GM19395 (cell line): ENCODE measurements around the gene MYBPC1.
"Not testable (repeated sequence)": the region's sequence is repeated elsewhere in the genome, so short reads cannot be mapped to it uniquely, and the experiment has no call there.

ENCODE experiments used
- ATAC-seq: cut with Tn5 transposase; IDR thresholded peaks from one replicate; pipeline ENCODE4 v1.9.1; 2021; ENCODE audit warnings: mild to moderate bottlenecking, moderate library complexity; ENCODE audit not compliant: unreplicated experiment

The MYBPC1 gene, protein sequence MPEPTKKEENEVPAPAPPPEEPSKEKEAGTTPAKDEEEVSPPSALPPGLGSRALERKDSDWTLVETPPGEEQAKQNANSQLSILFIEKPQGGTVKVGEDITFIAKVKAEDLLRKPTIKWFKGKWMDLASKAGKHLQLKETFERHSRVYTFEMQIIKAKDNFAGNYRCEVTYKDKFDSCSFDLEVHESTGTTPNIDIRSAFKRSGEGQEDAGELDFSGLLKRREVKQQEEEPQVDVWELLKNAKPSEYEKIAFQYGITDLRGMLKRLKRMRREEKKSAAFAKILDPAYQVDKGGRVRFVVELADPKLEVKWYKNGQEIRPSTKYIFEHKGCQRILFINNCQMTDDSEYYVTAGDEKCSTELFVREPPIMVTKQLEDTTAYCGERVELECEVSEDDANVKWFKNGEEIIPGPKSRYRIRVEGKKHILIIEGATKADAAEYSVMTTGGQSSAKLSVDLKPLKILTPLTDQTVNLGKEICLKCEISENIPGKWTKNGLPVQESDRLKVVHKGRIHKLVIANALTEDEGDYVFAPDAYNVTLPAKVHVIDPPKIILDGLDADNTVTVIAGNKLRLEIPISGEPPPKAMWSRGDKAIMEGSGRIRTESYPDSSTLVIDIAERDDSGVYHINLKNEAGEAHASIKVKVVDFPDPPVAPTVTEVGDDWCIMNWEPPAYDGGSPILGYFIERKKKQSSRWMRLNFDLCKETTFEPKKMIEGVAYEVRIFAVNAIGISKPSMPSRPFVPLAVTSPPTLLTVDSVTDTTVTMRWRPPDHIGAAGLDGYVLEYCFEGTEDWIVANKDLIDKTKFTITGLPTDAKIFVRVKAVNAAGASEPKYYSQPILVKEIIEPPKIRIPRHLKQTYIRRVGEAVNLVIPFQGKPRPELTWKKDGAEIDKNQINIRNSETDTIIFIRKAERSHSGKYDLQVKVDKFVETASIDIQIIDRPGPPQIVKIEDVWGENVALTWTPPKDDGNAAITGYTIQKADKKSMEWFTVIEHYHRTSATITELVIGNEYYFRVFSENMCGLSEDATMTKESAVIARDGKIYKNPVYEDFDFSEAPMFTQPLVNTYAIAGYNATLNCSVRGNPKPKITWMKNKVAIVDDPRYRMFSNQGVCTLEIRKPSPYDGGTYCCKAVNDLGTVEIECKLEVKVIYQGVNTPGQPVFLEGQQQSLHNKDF

DNA sequence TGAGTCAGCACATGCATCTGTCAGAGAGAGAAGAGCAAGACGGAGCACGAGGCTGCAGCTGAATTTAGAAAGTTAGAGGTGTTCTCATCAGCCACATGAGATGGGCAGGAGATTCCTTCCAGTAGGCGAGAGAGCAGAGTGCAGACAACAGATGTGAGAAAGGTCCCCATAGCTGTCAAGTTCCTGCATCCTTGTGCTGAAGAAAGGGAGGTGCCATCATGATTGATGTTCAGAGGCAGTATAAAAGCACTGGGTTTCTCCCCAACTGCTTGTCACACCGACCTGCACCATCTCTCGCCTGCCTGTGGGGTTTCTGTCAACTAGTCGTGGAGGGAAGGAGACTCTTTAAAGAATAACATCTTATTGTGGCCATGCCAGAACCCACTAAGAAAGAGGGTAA is at the start of gene MYBPC1:
Gene MYBPC1, plus strand, starts transcription at position 272 of the 400 bp plus-strand sequence. Its CDS starts 100 bp downstream, at position 372.
- ATAC-seq, result no peak

DNA sequence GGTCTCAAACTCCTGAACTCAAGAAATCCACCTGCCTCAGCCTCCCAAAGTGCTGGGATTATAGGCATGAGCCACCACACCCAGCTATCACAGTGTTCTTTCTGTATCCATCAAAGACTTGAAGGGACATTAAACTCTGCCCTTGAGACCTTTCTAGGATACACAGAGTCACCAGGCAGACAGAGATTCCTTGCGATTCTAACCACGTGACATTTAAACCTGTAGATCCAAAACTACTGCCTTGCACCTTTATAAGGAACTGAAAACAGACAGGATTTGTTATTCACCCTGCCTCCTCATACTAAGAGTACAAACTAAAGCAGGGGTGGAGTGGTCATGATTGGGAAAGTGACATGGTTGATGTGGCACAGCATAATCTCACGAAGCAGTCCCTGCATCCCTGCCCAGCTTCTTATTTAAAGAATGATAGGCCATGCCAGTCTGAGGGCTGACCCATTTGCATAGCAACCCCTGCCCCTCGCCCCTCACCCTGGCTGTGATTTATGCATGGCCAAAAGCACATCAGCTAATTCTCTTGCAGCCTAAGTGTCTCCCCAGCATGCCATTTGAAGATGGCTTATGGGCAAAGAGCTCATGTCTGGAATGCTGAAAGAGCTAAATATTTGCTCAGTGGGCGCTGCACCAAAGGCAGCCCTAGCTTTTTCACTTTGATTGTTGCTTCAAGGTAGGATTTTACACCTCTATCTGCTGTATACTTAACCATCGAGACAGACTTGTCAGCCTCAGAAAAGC is 43.2 kb upstream of the MYBPC1 start:
- ATAC-seq, result no peak

DNA sequence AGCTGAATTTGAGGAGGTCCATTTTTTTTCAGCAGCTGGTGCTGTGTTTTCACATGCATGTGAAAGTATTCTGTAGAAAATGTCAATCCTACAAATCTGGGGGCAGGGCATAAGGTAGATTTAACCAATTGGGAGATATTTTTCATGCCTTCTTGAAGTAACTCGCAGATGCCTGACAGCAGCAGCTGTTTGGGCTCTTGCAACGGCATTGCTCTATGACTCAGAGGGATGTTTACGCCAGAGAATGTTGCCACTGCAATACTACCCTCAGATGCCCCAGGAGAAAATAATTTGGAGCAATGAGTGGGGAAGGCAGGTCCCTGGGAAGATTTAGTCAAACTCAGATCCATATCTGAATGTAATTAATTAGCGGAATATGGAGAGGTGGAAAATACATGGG is 42.5 kb upstream of the MYBPC1 start:
- ATAC-seq, result no peak

DNA sequence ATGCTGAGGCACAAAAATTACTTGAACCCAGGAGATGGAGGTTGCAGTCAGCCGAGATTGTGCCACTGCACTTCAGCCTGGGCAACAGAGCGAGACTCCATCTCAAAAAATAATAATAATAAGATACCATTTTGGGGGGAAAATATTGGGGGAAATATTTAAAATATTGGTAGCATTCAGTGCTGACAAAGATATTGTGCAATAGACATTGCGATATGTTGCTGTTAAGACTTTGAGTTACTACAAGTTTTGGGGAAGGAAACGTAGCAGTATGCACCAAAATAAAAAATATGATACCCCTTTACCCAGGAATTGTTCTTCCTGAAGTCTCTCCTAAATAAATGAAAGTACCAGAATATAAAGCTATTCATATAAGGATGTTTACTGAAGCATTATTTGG is 37.7 kb upstream of the MYBPC1 start:
- ATAC-seq, result no peak

DNA sequence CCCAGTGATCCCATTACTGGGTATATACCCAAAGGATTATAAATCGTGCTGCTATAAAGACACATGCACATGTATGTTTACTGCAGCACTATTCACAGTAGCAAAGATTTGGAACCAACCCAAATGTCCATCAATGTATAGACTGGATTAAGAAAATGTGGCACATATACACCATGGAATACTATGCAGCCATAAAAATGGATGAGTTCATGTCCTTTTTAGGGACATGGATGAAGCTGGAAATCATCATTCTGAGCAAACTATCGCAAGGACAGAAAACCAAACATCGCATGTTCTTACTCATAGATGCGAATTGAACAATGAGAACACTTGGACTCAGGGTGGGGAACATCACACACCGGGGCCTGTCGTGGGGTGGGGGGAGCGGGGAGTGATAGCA is 36.0 kb upstream of the MYBPC1 start:
- not testable (repeated sequence) for ATAC-seq

DNA sequence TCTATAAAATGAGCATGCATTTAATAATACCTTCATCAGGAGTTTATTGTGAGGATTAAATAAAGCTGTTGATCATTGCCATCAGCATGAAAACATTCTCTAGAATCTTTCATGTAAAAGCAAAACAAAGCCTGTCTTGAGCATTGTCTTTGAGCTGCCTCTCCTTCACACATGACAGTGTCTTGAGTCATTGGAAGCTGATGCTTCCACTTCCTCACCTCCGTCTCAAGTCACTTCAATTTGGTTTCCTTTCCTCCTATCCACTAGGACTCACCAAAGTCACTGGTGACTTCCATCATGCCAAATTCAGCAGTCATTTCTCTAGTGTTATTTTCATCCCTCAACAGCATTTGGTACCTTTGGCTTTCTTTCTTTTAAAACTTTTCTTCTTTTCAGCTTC is 31.6 kb upstream of the MYBPC1 start:
- ATAC-seq, result no peak

DNA sequence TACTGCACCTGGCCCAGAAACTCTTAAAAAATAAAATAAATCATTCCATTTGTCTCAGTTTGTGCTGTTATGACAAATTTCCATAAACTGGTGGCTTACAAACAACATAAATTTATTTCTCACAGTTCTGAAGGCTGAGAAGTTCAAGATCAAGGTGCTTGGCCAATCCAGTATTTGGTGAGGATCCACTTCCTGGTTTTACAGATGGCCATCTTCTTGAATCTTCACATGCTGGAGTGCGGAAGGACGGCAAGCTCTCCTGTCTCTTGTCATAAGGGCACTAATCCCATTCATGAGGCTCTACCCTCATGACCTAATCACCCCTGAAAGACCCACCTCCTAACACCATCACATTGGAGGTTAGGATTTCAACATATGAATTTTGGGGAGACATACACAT is 29.9 kb upstream of the MYBPC1 start:
- no peak for ATAC-seq

DNA sequence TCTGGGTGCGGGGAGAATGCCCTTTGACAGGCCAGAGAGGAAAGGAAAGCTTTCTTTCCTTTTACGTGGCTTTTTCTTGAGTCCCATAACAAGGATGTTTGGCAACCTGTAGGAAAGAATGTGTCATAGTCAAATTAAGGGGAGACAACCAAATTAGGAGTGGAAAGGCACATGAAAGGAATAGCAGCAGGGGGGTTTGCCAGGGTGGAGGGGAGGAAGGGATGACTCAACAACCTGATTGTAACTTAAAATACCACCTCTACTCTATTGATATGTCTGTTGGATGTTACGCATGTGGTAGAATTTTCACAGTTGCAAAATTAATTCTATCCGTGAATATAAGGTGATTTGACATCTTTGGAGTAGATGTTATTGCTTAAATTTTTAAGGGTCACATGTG is 28.5 kb upstream of the MYBPC1 start:
- ATAC-seq, result no peak

DNA sequence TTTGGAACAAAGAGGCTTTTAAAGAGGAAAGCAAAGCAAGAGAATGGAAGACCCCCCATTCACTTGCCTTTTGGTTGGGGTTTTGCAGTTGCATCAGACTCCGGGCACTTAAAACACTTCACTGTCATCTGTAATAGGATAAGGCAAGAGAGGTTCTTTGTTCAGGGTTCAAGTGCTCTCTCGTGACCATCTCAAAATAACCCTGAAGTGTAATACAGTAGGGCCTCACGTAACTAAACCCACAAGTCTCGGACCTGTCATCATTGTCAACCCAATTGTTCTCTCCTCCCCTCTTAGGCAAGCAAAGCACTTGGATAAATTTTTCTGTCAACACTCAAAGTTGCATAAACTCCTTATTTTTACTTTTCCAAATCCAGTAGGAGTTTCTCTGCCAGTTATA is 26.9 kb upstream of the MYBPC1 start:
- no peak for ATAC-seq

DNA sequence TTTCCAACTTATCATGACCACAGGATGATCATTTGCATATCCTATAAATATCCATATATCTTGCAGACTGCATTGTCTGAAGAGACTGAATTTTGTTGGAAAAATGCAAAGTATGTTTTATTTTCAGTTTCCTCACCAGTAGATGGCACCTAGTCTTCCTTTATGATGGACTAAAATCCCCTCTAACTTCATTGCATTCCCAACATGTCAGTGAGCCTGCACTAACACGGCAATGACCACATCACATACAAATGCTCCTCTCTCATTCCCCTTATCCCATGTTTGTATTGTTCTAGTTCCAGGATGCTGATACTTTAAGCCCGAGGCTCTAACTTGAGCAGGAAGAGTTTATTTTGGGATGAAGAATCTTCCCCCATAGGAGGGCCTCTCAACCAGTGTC is 24.7 kb upstream of the MYBPC1 start:
- no peak for ATAC-seq

DNA sequence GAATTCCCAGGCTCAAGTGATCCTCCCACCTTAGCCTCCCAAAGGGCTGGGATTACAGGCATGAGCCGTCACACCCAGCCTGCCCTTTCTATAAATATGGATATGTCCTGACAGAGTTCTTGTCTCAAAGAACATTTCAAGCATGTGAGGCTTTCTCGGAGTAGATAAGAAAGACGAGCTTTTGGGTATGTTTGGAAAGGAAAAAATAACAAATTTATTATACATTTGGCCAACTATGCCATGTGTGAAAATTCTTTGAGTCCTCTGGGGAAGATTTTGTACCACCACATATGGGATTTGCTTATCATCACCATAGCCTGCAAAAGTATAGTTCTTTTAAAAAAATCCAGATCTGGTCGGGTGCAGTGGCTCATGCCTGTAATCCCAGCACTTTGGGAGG is 23.7 kb upstream of the MYBPC1 start:
- no peak for ATAC-seq

DNA sequence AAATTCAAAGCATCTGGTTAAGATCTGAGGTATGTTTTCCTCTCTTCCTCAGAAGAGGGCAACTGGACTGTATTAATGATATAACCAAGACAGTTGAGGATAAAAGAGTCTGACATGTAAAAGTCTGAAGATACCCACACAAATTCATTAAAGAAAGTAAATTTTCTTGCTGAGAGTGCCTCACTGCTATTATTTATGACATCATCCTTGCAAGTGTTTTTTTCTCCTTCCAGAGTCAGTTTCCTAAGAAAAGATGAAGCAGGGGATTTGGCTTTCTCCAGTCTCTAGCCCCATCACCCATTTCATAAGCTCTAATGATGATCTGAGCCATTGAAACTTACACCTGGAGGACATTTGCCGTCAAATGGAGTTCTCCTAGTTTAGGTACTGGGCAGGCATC is 21.0 kb upstream of the MYBPC1 start:
- ATAC-seq, result no peak

DNA sequence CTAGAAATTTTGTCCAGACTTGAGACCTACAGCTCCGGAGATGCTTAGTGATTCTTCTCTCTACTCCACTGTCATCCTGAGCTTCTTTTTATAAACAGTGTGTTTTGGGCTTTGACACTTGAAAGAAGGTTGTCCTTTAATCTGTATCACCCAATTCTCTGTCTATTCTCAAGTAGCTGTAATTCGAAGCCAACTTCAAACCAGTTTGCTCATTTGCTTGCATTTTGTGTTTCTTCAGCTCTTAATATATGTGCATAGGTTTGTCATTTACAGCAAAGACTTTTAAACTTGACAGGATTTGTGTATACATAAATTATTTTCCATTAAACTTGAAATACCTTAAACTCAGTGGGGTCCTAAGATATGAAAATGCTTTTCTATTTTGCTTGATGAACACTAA is 16.4 kb upstream of the MYBPC1 start:
- no peak for ATAC-seq

DNA sequence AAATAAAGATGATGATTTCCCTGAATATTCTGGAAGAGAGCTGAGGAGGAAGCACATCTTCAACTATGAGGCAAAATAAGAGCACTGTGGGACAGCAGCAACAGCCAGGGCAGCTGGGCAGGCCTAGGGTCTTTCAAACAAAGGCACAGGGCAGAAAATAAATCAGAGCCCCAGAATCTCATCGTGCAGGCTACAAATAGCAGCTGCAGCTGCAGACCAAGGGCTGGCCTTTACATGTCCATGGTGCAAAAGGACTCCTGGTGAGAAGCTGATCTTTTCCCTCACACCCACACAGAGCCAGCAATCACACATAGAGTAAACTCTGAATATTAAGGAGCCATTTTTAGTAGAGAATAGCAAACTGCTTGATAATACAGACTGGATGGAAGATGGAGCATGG is 13.6 kb upstream of the MYBPC1 start:
- no peak for ATAC-seq

DNA sequence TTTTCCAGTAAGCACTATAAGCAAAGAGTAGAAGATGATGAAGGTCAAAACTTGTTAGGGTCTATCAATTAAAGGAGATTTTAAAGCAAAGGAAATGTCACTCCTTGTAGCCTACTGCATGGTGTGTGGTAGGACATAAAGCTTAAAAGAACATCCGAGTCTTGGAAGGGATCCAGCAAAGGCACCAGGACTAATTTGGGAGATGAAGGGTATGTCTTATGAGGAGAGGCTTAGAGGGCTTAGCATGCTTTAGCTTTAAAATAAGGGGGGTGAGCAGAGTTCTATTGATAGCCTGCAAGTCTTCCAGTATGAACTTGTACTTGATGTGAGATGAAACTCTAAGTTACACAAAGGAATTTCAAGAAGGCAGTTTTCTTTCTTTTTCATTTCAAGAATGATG is 11.8 kb upstream of the MYBPC1 start:
- no peak for ATAC-seq

DNA sequence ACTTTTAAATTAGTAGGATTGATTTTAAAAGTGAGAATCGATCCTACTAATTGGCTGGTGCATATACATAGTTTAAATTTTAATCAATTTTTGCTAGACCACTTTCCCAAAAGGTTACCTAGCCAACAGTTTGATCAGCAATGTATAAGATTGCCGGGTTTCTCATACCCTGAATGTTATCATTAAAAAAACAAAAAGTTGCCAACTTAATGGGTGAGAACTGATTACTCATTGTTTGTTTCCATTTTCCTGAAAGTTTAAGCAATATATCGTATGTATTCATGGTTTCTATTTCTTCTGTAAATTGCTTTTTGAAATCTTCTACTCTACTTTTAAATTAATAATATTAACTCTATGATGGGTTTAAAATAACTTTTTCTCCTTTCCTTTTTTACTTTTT is 4.4 kb upstream of the MYBPC1 start:
- ATAC-seq, result no peak

DNA sequence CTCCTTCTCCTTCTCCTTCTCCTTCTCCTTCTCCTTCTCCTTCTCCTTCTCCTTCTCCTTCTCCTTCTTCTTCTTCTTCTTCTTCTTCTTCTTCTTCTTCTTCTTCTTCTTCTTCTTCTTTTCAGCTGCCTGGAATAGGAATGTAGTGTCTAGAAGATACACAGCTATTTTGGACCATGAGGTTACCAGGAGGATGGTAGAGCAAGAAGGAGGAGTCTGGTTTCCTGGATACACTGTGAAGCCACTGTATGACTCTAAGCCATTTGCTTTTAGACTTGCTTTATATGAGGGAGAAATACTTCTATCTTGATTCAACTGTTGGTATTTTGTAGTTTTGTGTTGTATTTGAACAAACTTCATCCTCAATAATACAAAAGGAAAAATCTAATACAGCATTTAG is 3.0 kb upstream of the MYBPC1 start:
- no peak for ATAC-seq

DNA sequence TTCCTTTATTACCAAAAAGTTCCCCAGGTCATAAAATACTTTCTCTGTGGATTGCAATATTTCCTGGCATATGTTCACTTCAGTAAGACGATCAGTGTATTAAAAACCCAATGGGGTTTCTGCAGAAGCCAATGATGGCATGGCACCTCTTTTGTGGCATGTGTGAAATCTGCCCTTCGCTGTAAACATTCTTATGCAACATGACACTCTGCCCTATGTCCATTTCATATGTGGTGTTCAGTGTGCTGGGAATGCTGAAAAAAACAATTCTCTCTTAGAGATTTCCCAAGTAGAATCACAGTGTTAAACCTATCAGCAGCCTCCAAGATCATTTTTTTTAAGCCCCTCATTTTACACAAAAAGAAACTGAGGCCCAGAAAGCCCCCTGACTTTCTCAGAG is 2.3 kb upstream of the MYBPC1 start:
- no peak for ATAC-seq

DNA sequence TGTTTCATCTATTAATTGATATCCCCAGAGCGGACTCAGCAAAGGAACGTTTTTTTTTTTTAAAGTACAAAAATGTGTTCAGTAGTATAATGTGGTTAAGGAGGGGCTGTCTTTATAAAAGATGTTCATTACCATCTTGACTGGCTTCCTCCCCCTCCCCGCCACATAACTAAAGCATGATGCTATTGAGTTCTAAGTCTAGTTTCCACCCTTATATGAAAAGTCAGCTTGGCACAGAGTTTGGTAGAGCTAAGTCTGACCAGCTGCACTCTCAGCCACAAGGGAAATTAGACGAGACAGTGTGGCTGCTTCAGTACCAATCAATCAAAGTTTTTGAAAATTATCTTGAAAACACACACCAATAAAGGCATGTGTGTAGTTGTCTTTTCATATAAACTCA is 1.9 kb upstream of the MYBPC1 start:
- ATAC-seq, result no peak

DNA sequence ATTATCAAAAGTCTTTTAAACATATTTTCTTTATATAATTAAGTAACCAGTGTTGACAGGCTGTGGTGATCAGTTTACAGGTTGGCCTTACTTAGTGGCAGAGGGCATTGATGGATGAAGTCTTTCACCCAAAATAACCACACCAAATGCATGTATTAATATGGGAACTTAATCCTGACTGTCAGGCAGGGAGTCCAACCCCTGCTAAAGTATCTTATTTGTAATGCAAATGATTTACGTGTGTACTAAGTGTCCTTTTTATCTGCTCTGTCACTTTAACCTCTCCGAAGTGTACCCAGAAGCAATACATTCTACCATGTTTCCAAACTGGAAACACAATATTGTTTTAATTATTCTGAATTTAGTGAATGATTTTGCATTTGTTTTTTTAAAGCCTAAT is 1.4 kb downstream of the MYBPC1 start:
- no peak for ATAC-seq

DNA sequence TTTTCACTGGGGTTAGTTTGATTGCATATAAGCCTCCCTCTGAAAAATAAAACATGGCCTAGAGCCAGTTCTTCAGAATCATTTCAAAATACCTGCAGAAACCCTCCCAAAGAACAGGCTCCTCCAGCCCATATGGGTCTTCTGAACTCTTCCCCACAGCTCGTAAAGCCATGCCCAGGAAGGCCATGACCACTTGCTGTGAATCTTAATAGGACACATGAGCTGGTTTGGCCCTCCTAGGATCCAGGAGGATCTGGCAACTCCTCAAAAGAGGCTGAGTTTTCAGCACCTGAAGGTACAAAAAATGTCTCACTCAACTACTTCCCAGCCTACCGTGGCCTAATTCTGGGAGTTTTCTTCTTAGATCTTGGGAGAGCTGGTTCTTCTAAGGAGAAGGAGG is 2.4 kb downstream of the MYBPC1 start:
- no peak for ATAC-seq
